ENCODE results near the gene PLXDC2.

DNA sequence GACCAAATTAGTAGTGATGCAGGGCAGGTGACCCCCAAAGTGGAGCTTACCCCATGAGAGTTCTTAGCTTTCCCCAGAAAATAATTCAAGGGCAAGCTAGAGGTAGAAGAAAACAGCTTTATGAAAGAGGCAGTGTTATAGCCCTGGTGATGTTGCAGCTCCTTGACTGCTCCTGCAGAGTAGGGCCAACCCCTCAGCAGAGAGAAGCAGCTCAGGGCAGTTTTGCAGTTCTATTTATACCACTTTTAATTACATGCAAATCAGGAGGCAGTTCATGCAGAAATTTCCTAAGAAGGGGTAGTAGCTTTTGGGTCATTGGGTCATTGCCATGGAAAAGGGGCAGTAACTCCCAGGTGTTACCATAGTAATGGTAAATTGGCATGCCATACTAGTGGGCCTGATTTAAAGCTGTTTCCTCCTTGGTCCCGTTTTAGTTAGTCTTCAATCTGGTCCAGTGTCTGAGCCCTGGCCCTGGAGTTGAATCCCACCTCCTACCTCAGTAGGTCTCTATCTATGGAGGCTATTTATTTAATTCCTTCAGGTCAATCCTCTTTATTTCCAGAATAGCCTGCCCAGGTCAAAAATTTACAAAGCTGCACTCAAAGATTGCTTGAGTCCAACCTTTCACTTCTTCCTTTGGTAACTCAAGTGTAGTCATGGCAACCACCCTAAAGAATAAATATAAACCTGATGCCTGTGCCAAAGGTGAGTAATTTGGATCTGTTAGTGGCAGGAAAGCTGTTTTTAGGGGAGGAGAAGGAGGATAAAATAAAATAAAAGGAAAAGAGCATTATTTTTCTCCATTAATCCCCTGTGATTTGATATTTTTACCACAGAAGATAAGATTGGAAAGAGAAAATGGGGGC, 29.5 kb downstream of the PLXDC2 start:
- no peak for TF ChIP-seq CTCF (conservative IDR thresholded peaks at IDR 0.05 in 1 of 2, IDR thresholded peaks at IDR 0.05 in 1 of 2; ENCODE audit: low read depth in 1 of 2, low read length in 2 of 2)
- no peak for TF ChIP-seq EZH2 (IDR thresholded peaks at IDR 0.05; ENCODE audit: low read length, missing control alignments)
